ENCODE data around the gene ADAMTS19.

DNA sequence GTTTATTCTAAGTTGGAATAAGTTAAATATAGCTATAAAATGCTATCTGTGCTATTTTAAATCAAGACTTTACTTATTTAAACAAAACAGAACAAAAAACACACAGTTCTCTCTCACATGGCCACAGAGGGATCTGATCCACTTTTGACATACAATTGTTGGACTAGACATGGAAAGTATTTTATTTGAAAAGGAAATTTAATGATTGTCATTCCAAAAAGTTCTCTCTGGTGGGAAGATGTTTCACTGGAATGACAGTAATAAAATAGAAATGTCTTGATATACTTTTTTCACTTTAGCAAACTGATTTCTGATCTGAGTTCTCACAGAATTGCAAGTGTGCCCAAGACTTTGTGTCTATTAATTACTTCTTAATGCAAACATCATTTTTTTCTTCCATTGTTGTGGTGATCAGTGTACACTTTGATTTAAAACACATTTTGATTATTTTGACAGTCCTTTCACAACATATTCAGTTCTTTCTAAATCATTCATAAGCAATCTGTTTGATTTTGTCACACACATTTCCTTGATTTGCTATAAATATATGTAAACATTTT is 257.7 kb downstream of the ADAMTS19 start:
- TF ChIP-seq, protein P1, sequence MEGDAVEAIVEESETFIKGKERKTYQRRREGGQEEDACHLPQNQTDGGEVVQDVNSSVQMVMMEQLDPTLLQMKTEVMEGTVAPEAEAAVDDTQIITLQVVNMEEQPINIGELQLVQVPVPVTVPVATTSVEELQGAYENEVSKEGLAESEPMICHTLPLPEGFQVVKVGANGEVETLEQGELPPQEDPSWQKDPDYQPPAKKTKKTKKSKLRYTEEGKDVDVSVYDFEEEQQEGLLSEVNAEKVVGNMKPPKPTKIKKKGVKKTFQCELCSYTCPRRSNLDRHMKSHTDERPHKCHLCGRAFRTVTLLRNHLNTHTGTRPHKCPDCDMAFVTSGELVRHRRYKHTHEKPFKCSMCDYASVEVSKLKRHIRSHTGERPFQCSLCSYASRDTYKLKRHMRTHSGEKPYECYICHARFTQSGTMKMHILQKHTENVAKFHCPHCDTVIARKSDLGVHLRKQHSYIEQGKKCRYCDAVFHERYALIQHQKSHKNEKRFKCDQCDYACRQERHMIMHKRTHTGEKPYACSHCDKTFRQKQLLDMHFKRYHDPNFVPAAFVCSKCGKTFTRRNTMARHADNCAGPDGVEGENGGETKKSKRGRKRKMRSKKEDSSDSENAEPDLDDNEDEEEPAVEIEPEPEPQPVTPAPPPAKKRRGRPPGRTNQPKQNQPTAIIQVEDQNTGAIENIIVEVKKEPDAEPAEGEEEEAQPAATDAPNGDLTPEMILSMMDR (conservative IDR thresholded peaks at IDR 0.05; ENCODE audit: low read length): no peak
- TF ChIP-seq EZH2phosphoT487 (IDR thresholded peaks at IDR 0.05; ENCODE audit: borderline replicate concordance, low read depth, low read length): no peak
